GM23338 (cell line): ENCODE data around the gene UBASH3B. TPM values are rescaled to one million over a fixed set of nuclear protein-coding genes. Genes with fewer than 3 reads are reported as not detected.

Experiments
- ATAC-seq: fragments of 200-7000 bp; cut with Tn5 transposase; 3 replicates; pipeline ENCODE4 v1.9.1; 2020
- DNase-seq: peaks from one replicate; pipeline ENCODE4 v3.0.0-alpha.2; 2015; ENCODE audit warnings: low spot score
- H2AFZ ChIP-seq: fragments of 200-600 bp; sonication (generic); 2 replicates; pipeline ENCODE4 v1.8.0; 2016; ENCODE audit warnings: antibody characterized with exemption, mild to moderate bottlenecking, moderate library complexity
- H3F3A ChIP-seq: fragments of 200-600 bp; sonication (generic); replicated peaks from 2 replicates; pipeline ENCODE4 v1.8.0; 2017; ENCODE audit warnings: antibody characterized with exemption, mixed run types, low read depth
- H3K27ac ChIP-seq: fragments of 200-600 bp; sonication (generic); 2 replicates; pipeline ENCODE4 v1.6.1; 2016; ENCODE audit warnings: low read depth
- H3K27me3 ChIP-seq: fragments of 200-600 bp; sonication (generic); 2 replicates; pipeline ENCODE4 v1.8.0; 2016; ENCODE audit warnings: mild to moderate bottlenecking, mixed run types, moderate library complexity; ENCODE audit not compliant: insufficient read depth
- H3K36me3 ChIP-seq: fragments of 200-600 bp; sonication (generic); 2 replicates; pipeline ENCODE4 v1.8.0; 2016; ENCODE audit warnings: mild to moderate bottlenecking; ENCODE audit not compliant: insufficient read depth
- H3K4me1 ChIP-seq: fragments of 200-600 bp; sonication (generic); 2 replicates; pipeline ENCODE4 v1.8.0; 2016; ENCODE audit warnings: mild to moderate bottlenecking, moderate library complexity; ENCODE audit not compliant: insufficient read depth
- H3K4me2 ChIP-seq: fragments of 200-600 bp; sonication (generic); 2 replicates; pipeline ENCODE4 v1.7.1; 2017; ENCODE audit warnings: mixed run types
- H3K4me3 ChIP-seq: fragments of 200-600 bp; sonication (generic); 2 replicates; pipeline ENCODE4 v1.6.1; 2016; ENCODE audit warnings: mixed run types
- H3K79me2 ChIP-seq: fragments of 200-600 bp; sonication (generic); replicated peaks from 2 replicates; pipeline ENCODE4 v1.8.0; 2017; ENCODE audit warnings: mild to moderate bottlenecking; ENCODE audit not compliant: insufficient read depth
- H3K9me2 ChIP-seq: fragments of 200-600 bp; sonication (generic); 2 replicates; pipeline ENCODE4 v1.8.0; 2017; ENCODE audit not compliant: insufficient read depth
- H4K20me1 ChIP-seq: fragments of 200-600 bp; sonication (generic); replicated peaks from 2 replicates; pipeline ENCODE4 v1.8.0; 2017; ENCODE audit warnings: mild to moderate bottlenecking; ENCODE audit not compliant: insufficient read depth
- H3K27ac Mint-ChIP-seq: 2 replicates; pipeline ENCODE4 v1.8.0; 2020; ENCODE audit warnings: inconsistent platforms, mild to moderate bottlenecking, moderate library complexity, mixed read lengths
- H3K27me3 Mint-ChIP-seq: 3 replicates; pipeline ENCODE4 v1.8.0; 2022; ENCODE audit warnings: low read depth, mild to moderate bottlenecking, moderate library complexity, mixed read lengths, inconsistent platforms; ENCODE audit not compliant: insufficient read depth, poor library complexity
- H3K36me3 Mint-ChIP-seq: 3 replicates; pipeline ENCODE4 v1.8.0; 2021; ENCODE audit warnings: low read depth, mild to moderate bottlenecking, inconsistent platforms, moderate library complexity, mixed read lengths
- H3K4me1 Mint-ChIP-seq: 3 replicates; pipeline ENCODE4 v1.8.0; 2020; ENCODE audit warnings: mild to moderate bottlenecking, inconsistent platforms, mixed read lengths
- H3K4me3 Mint-ChIP-seq: 3 replicates; pipeline ENCODE4 v1.8.0; 2021; ENCODE audit warnings: moderate library complexity, mild to moderate bottlenecking, inconsistent platforms, mixed read lengths
- H3K9me3 Mint-ChIP-seq: 3 replicates; pipeline ENCODE4 v1.8.0; 2020; ENCODE audit warnings: moderate library complexity, mild to moderate bottlenecking, inconsistent platforms, mixed read lengths
- REST ChIP-seq: IDR thresholded peaks from one replicate; pipeline ENCODE4 v1.6.1; 2018; ENCODE audit warnings: antibody characterized with exemption; ENCODE audit not compliant: unreplicated experiment
- STAT1 ChIP-seq: IDR thresholded peaks from one replicate; pipeline ENCODE4 v1.6.1; 2016; ENCODE audit warnings: antibody characterized with exemption; ENCODE audit not compliant: unreplicated experiment
- ZNF331 ChIP-seq: fragments of 250-450 bp; sonication (Bioruptor Pico); IDR thresholded peaks from 2 replicates; pipeline ENCODE4 v1.5.0; 2020; ENCODE audit warnings: low read depth, mild to moderate bottlenecking, moderate library complexity
- polyA plus RNA-seq: library from polyadenylated mRNA; unstranded; fragments of >200 nt; fragmentation: Nextera tagmentation; extraction: Ambion mirVana; gene quantifications from 2 replicates; pipeline ENCODE4 v1.2.1, GENCODE V29; 2016
- total RNA-seq: library from RNA; depleted of rRNA; stranded (reverse); fragments of >200 nt; shearing (Covaris generic); gene quantifications from 2 replicates; pipeline ENCODE4 v1.2.3, GENCODE V29; 2014
- TF ChIP-seq, protein P1 (sequence below): fragments of 250-450 bp; sonication (Bioruptor Pico); IDR thresholded peaks from 2 replicates; pipeline ENCODE4 v1.5.0; 2020; ENCODE audit warnings: mild to moderate bottlenecking, moderate library complexity

The UBASH3B gene
- total and polyA plus RNA-seq, 2 experiments from 2014 or later = 2.1 to 12.0 TPM

GRCh38 chr11:122727101-122727929 is 71.8 kb downstream of the UBASH3B start (continued):
- TF ChIP-seq, protein P1, sequence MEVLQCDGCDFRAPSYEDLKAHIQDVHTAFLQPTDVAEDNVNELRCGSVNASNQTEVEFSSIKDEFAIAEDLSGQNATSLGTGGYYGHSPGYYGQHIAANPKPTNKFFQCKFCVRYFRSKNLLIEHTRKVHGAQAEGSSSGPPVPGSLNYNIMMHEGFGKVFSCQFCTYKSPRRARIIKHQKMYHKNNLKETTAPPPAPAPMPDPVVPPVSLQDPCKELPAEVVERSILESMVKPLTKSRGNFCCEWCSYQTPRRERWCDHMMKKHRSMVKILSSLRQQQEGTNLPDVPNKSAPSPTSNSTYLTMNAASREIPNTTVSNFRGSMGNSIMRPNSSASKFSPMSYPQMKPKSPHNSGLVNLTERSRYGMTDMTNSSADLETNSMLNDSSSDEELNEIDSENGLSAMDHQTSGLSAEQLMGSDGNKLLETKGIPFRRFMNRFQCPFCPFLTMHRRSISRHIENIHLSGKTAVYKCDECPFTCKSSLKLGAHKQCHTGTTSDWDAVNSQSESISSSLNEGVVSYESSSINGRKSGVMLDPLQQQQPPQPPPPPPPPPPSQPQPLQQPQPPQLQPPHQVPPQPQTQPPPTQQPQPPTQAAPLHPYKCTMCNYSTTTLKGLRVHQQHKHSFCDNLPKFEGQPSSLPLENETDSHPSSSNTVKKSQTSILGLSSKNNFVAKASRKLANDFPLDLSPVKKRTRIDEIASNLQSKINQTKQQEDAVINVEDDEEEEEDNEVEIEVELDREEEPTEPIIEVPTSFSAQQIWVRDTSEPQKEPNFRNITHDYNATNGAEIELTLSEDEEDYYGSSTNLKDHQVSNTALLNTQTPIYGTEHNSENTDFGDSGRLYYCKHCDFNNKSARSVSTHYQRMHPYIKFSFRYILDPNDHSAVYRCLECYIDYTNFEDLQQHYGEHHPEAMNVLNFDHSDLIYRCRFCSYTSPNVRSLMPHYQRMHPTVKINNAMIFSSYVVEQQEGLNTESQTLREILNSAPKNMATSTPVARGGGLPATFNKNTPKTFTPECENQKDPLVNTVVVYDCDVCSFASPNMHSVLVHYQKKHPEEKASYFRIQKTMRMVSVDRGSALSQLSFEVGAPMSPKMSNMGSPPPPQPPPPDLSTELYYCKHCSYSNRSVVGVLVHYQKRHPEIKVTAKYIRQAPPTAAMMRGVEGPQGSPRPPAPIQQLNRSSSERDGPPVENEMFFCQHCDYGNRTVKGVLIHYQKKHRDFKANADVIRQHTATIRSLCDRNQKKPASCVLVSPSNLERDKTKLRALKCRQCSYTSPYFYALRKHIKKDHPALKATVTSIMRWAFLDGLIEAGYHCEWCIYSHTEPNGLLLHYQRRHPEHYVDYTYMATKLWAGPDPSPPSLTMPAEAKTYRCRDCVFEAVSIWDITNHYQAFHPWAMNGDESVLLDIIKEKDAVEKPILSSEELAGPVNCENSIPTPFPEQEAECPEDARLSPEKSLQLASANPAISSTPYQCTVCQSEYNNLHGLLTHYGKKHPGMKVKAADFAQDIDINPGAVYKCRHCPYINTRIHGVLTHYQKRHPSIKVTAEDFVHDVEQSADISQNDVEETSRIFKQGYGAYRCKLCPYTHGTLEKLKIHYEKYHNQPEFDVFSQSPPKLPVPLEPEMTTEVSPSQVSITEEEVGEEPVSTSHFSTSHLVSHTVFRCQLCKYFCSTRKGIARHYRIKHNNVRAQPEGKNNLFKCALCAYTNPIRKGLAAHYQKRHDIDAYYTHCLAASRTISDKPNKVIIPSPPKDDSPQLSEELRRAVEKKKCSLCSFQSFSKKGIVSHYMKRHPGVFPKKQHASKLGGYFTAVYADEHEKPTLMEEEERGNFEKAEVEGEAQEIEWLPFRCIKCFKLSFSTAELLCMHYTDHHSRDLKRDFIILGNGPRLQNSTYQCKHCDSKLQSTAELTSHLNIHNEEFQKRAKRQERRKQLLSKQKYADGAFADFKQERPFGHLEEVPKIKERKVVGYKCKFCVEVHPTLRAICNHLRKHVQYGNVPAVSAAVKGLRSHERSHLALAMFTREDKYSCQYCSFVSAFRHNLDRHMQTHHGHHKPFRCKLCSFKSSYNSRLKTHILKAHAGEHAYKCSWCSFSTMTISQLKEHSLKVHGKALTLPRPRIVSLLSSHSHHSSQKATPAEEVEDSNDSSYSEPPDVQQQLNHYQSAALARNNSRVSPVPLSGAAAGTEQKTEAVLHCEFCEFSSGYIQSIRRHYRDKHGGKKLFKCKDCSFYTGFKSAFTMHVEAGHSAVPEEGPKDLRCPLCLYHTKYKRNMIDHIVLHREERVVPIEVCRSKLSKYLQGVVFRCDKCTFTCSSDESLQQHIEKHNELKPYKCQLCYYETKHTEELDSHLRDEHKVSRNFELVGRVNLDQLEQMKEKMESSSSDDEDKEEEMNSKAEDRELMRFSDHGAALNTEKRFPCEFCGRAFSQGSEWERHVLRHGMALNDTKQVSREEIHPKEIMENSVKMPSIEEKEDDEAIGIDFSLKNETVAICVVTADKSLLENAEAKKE (CRISPR knock-in tag) = no peak
- TF ChIP-seq STAT1 = no peak

DNA sequence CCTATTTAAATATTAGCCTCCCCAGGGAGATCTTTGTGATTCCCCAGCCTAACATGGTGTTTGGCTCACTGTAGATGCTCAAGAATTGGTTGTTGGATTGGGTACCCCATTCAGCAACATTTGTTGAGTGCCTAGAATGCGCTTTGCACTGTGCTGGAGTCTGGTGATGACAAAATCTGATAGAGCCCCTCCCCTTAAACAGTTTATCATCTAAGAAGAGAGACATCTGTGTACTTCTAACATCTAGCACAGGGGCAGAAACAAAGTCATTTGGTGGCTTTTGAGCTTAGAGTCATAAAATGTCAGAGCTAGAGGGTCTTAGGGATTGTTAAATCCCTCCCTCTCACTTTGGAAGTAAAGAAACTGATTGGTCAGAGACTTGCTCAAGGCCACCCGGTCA is 73.0 kb downstream of the UBASH3B start:
- no peaks in the 10 kb centered on the region for H4K20me1 ChIP-seq
- Mint-ChIP-seq H3K4me3 (no peak overlapping the region), H3K4me1 (peaks cover 19% of the 10 kb centered on the region), H3K27me3 (peaks cover 4% of the 10 kb centered on the region), H3K36me3 (no peaks in the 10 kb centered on the region), H3K9me3 (no peaks in the 10 kb centered on the region), H3K27ac (no peak overlapping the region)
- no peak overlapping the region for H3K4me2 ChIP-seq
- ATAC-seq (no peak), DNase-seq (no peak)
- TF ChIP-seq ZNF331 = no peak
- H2AFZ ChIP-seq = no peak overlapping the region
- H3K79me2 ChIP-seq = no peaks in the 10 kb centered on the region
- no peaks in the 10 kb centered on the region for H3K27me3 ChIP-seq
- no peaks in the 10 kb centered on the region for H3K36me3 ChIP-seq
- no peak overlapping the region for H3K27ac ChIP-seq
- H3K9me2 ChIP-seq = no peaks in the 10 kb centered on the region
- no peaks in the 10 kb centered on the region for H3F3A ChIP-seq
- peaks cover 14% of the 10 kb centered on the region; the same call in 1 of the 2 replicates for H3K4me1 ChIP-seq
- no peak overlapping the region for H3K4me3 ChIP-seq

- H3K9me3 Mint-ChIP-seq = no peaks in the 10 kb centered on the region
- Histone ChIP-seq H3K27me3 (no peaks in the 10 kb centered on the region), H2AFZ (no peak overlapping the region), H3K9me2 (no peaks in the 10 kb centered on the region), H3K36me3 (no peaks in the 10 kb centered on the region), H3K27ac (no peak overlapping the region), H3K4me3 (no peak overlapping the region), H3K4me2 (no peak overlapping the region), H4K20me1 (no peaks in the 10 kb centered on the region), H3F3A (no peaks in the 10 kb centered on the region), H3K4me1 (peaks cover 12% of the 10 kb centered on the region; the same call in 1 of the 2 replicates), H3K79me2 (no peaks in the 10 kb centered on the region)
- H3K27me3 Mint-ChIP-seq = peaks cover 4% of the 10 kb centered on the region
- no peak for TF ChIP-seq REST
- H3K27ac Mint-ChIP-seq = no peak overlapping the region
- no peaks in the 10 kb centered on the region for H3K36me3 Mint-ChIP-seq
- DNase-seq = no peak
- peaks cover 13% of the 10 kb centered on the region for H3K4me1 Mint-ChIP-seq
- ATAC-seq = no peak
- H3K4me3 Mint-ChIP-seq = no peak overlapping the region
Observed at GRCh38 chr11:122729139-122729538, 73.6 kb downstream of the UBASH3B start.
